Mucosa of rectum (tissue), 2 donors: ENCODE data around the gene RGSL1.

Experiments used
- H3K27ac ChIP-seq, 2 donors: one replicate each; pipeline ENCODE4 v1.7.0; 2013; ENCODE audit warnings: inconsistent platforms in 2 of 2, low read depth in 2 of 2, low read length in 2 of 2
- H3K27me3 ChIP-seq, 2 donors: one replicate each; pipeline ENCODE4 v1.7.0; 2013; ENCODE audit warnings: low read length in 2 of 2; ENCODE audit not compliant: control insufficient read depth in 2 of 2, insufficient read depth in 2 of 2
- H3K36me3 ChIP-seq, 2 donors: one replicate each; pipeline ENCODE4 v1.7.0; 2013; ENCODE audit warnings: low read length in 2 of 2; ENCODE audit not compliant: control insufficient read depth in 2 of 2, insufficient read depth in 2 of 2
- H3K4me1 ChIP-seq, 2 donors: one replicate each; pipeline ENCODE4 v1.7.0; 2013; ENCODE audit warnings: low read length in 2 of 2, mild to moderate bottlenecking in 1 of 2; ENCODE audit not compliant: control insufficient read depth in 2 of 2, insufficient read depth in 2 of 2
- H3K4me3 ChIP-seq, 2 donors: one replicate each; pipeline ENCODE4 v1.7.0; 2013; ENCODE audit warnings: low read length in 2 of 2
- H3K9ac ChIP-seq, 2 donors: one replicate each; pipeline ENCODE4 v1.7.0; 2013; ENCODE audit warnings: low read length in 2 of 2, low read depth in 1 of 2, mild to moderate bottlenecking in 1 of 2
- H3K9me3 ChIP-seq, 2 donors: one replicate each; pipeline ENCODE4 v1.7.0; 2013; ENCODE audit warnings: low read length in 2 of 2; ENCODE audit not compliant: control insufficient read depth in 2 of 2
- donor health status: healthy.
- donor health status: Normal muscosa, but diverticular disease.

RGSL1 gene

GRCh38 chr1:182413969-182414368 lies 36.0 kb upstream of the RGSL1 start:
- Histone ChIP-seq H3K36me3 (no peaks in the 10 kb centered on the region), H3K27ac (no peak overlapping the region), H3K4me1 (peaks cover 3 to 5% of the 10 kb centered on the region in 2 donors), H3K9me3 (no peaks in the 10 kb centered on the region), H3K27me3 (no peaks in the 10 kb centered on the region), H3K4me3 (no peak overlapping the region), H3K9ac (no peak overlapping the region)

- H3K9ac ChIP-seq = no peak overlapping the region
- H3K27me3 ChIP-seq = no peaks in the 10 kb centered on the region
- no peak overlapping the region for H3K27ac ChIP-seq
- H3K36me3 ChIP-seq = no peaks in the 10 kb centered on the region
- H3K4me1 ChIP-seq = no peaks in the 10 kb centered on the region
- H3K9me3 ChIP-seq = no peaks in the 10 kb centered on the region
- no peak overlapping the region for H3K4me3 ChIP-seq
Measured at GRCh38 chr1:182415789-182416188, 34.2 kb upstream of the RGSL1 start.

- no peaks in the 10 kb centered on the region for H3K27me3 ChIP-seq
Measured at GRCh38 chr1:182426442-182427430, 23.2 kb upstream of the RGSL1 start.

GRCh38 chr1:182428043-182428442 lies 21.9 kb upstream of the RGSL1 start:
- Histone ChIP-seq H3K36me3 (no peaks in the 10 kb centered on the region), H3K4me1 (no peaks in the 10 kb centered on the region)

More at GRCh38 chr1:182426442-182427430, 23.2 kb upstream of the RGSL1 start:
- no peaks in the 10 kb centered on the region for H3K4me1 ChIP-seq
- no peak overlapping the region for H3K9ac ChIP-seq
- H3K9me3 ChIP-seq = no peaks in the 10 kb centered on the region
- no peak overlapping the region for H3K27ac ChIP-seq
- H3K36me3 ChIP-seq = no peaks in the 10 kb centered on the region
- H3K4me3 ChIP-seq = no peak overlapping the region

GRCh38 chr1:182430263-182431068 lies 19.5 kb upstream of the RGSL1 start:
- Histone ChIP-seq H3K27me3 (no peaks in the 10 kb centered on the region), H3K4me3 (no peak overlapping the region), H3K27ac (no peak overlapping the region), H3K9ac (no peak overlapping the region), H3K36me3 (no peaks in the 10 kb centered on the region), H3K4me1 (no peaks in the 10 kb centered on the region), H3K9me3 (no peaks in the 10 kb centered on the region)

More at GRCh38 chr1:182428043-182428442, 21.9 kb upstream of the RGSL1 start:
- H3K27me3 ChIP-seq = no peaks in the 10 kb centered on the region
- H3K27ac ChIP-seq = no peak overlapping the region
- H3K9me3 ChIP-seq = no peaks in the 10 kb centered on the region
- H3K9ac ChIP-seq = no peak overlapping the region
- H3K4me3 ChIP-seq = no peak overlapping the region

GRCh38 chr1:182431278-182431677 lies 18.7 kb upstream of the RGSL1 start:
- Histone ChIP-seq H3K4me1 (no peaks in the 10 kb centered on the region), H3K36me3 (no peaks in the 10 kb centered on the region)

GRCh38 chr1:182433580-182433979 lies 16.4 kb upstream of the RGSL1 start:
- no peaks in the 10 kb centered on the region for H3K4me1 ChIP-seq
- H3K27ac ChIP-seq = no peak overlapping the region
- H3K4me3 ChIP-seq = no peak overlapping the region
- H3K9ac ChIP-seq = no peak overlapping the region
- no peaks in the 10 kb centered on the region for H3K36me3 ChIP-seq
- H3K27me3 ChIP-seq = no peaks in the 10 kb centered on the region
- H3K9me3 ChIP-seq = no peaks in the 10 kb centered on the region

More at GRCh38 chr1:182431278-182431677, 18.7 kb upstream of the RGSL1 start:
- Histone ChIP-seq H3K27me3 (no peaks in the 10 kb centered on the region), H3K27ac (no peak overlapping the region), H3K4me3 (no peak overlapping the region), H3K9me3 (no peaks in the 10 kb centered on the region), H3K9ac (no peak overlapping the region)

GRCh38 chr1:182438326-182438725 lies 11.6 kb upstream of the RGSL1 start:
- H3K27ac ChIP-seq = no peak overlapping the region
- H3K9ac ChIP-seq = no peak overlapping the region
- no peaks in the 10 kb centered on the region for H3K36me3 ChIP-seq
- no peak overlapping the region for H3K4me3 ChIP-seq
- H3K9me3 ChIP-seq = no peaks in the 10 kb centered on the region
- no peaks in the 10 kb centered on the region for H3K27me3 ChIP-seq
- H3K4me1 ChIP-seq = no peaks in the 10 kb centered on the region

- no peak overlapping the region for H3K9ac ChIP-seq
- no peak overlapping the region for H3K4me3 ChIP-seq
- H3K4me1 ChIP-seq = no peaks in the 10 kb centered on the region
- no peaks in the 10 kb centered on the region for H3K9me3 ChIP-seq
- H3K27ac ChIP-seq = no peak overlapping the region
- no peaks in the 10 kb centered on the region for H3K36me3 ChIP-seq
- H3K27me3 ChIP-seq = no peaks in the 10 kb centered on the region
Measured at GRCh38 chr1:182441719-182442118, 8.2 kb upstream of the RGSL1 start.

GRCh38 chr1:182442333-182442732 lies 7.6 kb upstream of the RGSL1 start:
- Histone ChIP-seq H3K4me1 (no peaks in the 10 kb centered on the region), H3K27me3 (no peaks in the 10 kb centered on the region), H3K27ac (no peak overlapping the region), H3K4me3 (no peak overlapping the region), H3K36me3 (no peaks in the 10 kb centered on the region), H3K9ac (no peak overlapping the region), H3K9me3 (no peaks in the 10 kb centered on the region)
